GM21529 (cell line): ENCODE measurements around the gene BPTF.
"Not testable (repeated sequence)": the region's sequence is repeated elsewhere in the genome, so short reads cannot be mapped to it uniquely, and the experiment has no call there.

Source experiments
- ATAC-seq: cut with Tn5 transposase; IDR thresholded peaks from one replicate; pipeline ENCODE4 v1.9.1; 2021; ENCODE audit not compliant: unreplicated experiment

Gene BPTF

GRCh38 chr17:67833946-67834631 lies 8.8 kb downstream of the BPTF start:
- no peak for ATAC-seq

- no peak for ATAC-seq
These were observed 9.3 kb downstream of the BPTF start for GRCh38 chr17:67834634-67835033.

- ATAC-seq: no peak
These were observed 11.1 kb downstream of the BPTF start for GRCh38 chr17:67836205-67836987.

- ATAC-seq: no peak
These were observed 12.7 kb downstream of the BPTF start for GRCh38 chr17:67837965-67838364.

- ATAC-seq: no peak
These were observed 13.2 kb downstream of the BPTF start for GRCh38 chr17:67838538-67838937.

- no peak for ATAC-seq
These were observed 16.7 kb downstream of the BPTF start for GRCh38 chr17:67841992-67842391.

- no peak for ATAC-seq
These were observed 17.3 kb downstream of the BPTF start for GRCh38 chr17:67842648-67843047.

GRCh38 chr17:67845374-67845773 lies 20.1 kb downstream of the BPTF start:
- no peak for ATAC-seq

- not testable (repeated sequence) for ATAC-seq
These were observed 22.9 kb downstream of the BPTF start for GRCh38 chr17:67848189-67848588.

GRCh38 chr17:67848846-67849245 lies 23.5 kb downstream of the BPTF start:
- ATAC-seq: not testable (repeated sequence)

GRCh38 chr17:67850991-67851631 lies 25.8 kb downstream of the BPTF start:
- ATAC-seq: no peak

GRCh38 chr17:67853703-67854102 lies 28.4 kb downstream of the BPTF start:
- no peak for ATAC-seq

- no peak for ATAC-seq
These were observed 29.1 kb downstream of the BPTF start for GRCh38 chr17:67854378-67854777.

- ATAC-seq: peak; percentile 45
These were observed 30.4 kb downstream of the BPTF start for GRCh38 chr17:67855504-67856324.

GRCh38 chr17:67856402-67856801 lies 31.1 kb downstream of the BPTF start:
- not testable (repeated sequence) for ATAC-seq

GRCh38 chr17:67862614-67863217 lies 37.4 kb downstream of the BPTF start:
- no peak for ATAC-seq

GRCh38 chr17:67863624-67864247 lies 38.4 kb downstream of the BPTF start:
- no peak for ATAC-seq

GRCh38 chr17:67865438-67865837 lies 40.1 kb downstream of the BPTF start:
- no peak for ATAC-seq

GRCh38 chr17:67867591-67867990 lies 42.3 kb downstream of the BPTF start:
- no peak for ATAC-seq

GRCh38 chr17:67868176-67868575 lies 42.9 kb downstream of the BPTF start:
- no peak for ATAC-seq
